ENCODE measurements around the gene SH3BP2.

DNA sequence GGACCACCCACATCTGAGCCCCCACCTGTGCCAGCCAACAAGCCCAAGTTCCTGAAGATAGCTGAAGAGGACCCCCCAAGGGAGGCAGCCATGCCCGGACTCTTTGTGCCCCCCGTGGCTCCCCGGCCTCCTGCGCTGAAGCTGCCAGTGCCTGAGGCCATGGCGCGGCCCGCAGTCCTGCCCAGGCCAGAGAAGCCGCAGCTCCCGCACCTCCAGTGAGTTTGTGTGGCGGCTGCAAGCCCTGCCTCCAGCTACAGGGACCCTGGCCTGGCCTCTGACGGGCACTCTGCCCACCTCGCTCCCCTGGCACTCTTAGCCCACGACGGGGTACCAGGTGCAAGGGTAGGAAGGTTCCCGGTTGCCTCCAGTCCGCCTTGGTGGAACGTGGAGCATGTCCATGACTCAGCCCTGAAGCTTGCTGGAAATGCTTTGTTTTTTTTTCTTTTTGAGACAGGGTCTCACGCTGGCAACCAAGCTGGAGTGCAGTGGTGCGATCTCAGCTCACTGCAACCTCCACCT is 37.1 kb downstream of the SH3BP2 start:
- TF ChIP-seq, protein P1, sequence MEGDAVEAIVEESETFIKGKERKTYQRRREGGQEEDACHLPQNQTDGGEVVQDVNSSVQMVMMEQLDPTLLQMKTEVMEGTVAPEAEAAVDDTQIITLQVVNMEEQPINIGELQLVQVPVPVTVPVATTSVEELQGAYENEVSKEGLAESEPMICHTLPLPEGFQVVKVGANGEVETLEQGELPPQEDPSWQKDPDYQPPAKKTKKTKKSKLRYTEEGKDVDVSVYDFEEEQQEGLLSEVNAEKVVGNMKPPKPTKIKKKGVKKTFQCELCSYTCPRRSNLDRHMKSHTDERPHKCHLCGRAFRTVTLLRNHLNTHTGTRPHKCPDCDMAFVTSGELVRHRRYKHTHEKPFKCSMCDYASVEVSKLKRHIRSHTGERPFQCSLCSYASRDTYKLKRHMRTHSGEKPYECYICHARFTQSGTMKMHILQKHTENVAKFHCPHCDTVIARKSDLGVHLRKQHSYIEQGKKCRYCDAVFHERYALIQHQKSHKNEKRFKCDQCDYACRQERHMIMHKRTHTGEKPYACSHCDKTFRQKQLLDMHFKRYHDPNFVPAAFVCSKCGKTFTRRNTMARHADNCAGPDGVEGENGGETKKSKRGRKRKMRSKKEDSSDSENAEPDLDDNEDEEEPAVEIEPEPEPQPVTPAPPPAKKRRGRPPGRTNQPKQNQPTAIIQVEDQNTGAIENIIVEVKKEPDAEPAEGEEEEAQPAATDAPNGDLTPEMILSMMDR (IDR thresholded peaks at IDR 0.05), result no peak
- no peak for TF ChIP-seq POLR2A (IDR thresholded peaks at IDR 0.05)
